Measurements from ENCODE around the gene TMEM271.

TMEM271 gene

DNA sequence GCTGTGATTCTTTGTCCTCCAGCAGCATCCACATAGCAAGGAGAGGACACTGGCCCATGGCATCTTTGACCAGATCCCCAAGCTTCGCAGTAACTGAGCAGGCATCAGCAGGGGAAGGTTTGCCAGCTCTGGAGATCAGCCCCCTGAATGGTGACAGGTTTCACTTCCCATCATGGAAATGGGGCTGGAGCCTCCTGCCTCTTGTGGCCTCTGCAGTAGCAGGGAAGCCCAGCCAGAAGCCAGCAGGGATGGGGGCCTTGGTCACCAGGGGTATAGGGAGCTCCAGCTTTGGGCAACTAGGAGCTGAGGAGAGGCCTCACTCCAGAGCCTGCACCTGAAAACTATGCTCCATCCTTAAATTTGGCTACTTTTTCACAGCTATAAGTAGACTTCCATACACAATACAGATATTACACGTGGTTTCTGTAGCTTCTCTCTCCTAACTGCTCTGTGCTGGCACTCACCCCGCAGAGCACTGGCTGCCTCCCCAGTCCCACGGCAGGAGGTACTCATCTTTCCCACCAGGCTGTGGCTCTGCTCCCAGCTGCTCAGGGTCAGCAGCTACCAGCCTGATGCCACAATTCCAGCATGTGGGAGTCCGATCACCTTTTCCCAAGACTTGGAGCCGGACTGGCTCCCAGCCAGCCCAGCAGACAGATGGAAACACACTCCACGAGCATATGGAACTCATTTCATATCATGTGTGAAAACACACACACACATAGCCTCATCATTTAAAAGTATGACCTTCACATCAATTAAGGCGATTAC, 2.8 kb downstream of the TMEM271 start:
- H3K18ac ChIP-seq (ENCODE audit: low read length): no peak overlapping the region
- no peak overlapping the region for H2BK12ac ChIP-seq (ENCODE audit: low read length)
- H2BK5ac ChIP-seq (ENCODE audit: low read depth, low read length, poor library complexity): no peak overlapping the region
- no peak overlapping the region for H3K4ac ChIP-seq (ENCODE audit: low read depth, low read length)
- H4K8ac ChIP-seq (ENCODE audit: low read depth, low read length): no peak overlapping the region
- H3K27ac ChIP-seq (ENCODE audit: low read depth, low read length): no peak overlapping the region
- H3K9me3 ChIP-seq (ENCODE audit: insufficient read depth, low read depth, low read length): peaks cover 16% of the 10 kb centered on the region
- no peak overlapping the region for H2BK120ac ChIP-seq (ENCODE audit: insufficient read depth, low read length, poor library complexity)
- H3K14ac ChIP-seq (ENCODE audit: low read length): no peak overlapping the region
- no peaks in the 10 kb centered on the region for H3K79me2 ChIP-seq (ENCODE audit: control insufficient read depth, insufficient read depth, low read length, poor library complexity)
- H2AK5ac ChIP-seq (ENCODE audit: low read length): no peak overlapping the region
- H4K91ac ChIP-seq (ENCODE audit: low read depth, low read length): no peak overlapping the region
- H2AFZ ChIP-seq (ENCODE audit: insufficient read depth, low read length, poor library complexity): no peak overlapping the region
- peaks cover 53% of the 10 kb centered on the region for H3K27me3 ChIP-seq (ENCODE audit: insufficient read depth, low read length)
- no peaks in the 10 kb centered on the region for H3K36me3 ChIP-seq (ENCODE audit: control insufficient read depth in 1 of 2, insufficient read depth in 2 of 2, low read length in 2 of 2)
- DNase-seq: no peak
- no peak overlapping the region for H3K4me2 ChIP-seq (ENCODE audit: low read length)
- no peak overlapping the region for H4K12ac ChIP-seq (ENCODE audit: low read depth, low read length)
- H3K23ac ChIP-seq (ENCODE audit: low read length): no peak overlapping the region
- H3K4me1 ChIP-seq (ENCODE audit: control insufficient read depth in 1 of 2, insufficient read depth in 2 of 2, low read length in 2 of 2): peaks cover 2 to 5% of the 10 kb centered on the region in 2 experiments
- no peaks in the 10 kb centered on the region for H3K79me1 ChIP-seq (ENCODE audit: low read length)
- no peak overlapping the region for H3K9ac ChIP-seq (ENCODE audit: low read length)
- no peak overlapping the region for H3K4me3 ChIP-seq (ENCODE audit: low read depth, low read length)
- no CpG with 5 or more reads among the region's 8 CpGs for WGBS (ENCODE audit: extremely low coverage, insufficient coverage, insufficient read length)

DNA sequence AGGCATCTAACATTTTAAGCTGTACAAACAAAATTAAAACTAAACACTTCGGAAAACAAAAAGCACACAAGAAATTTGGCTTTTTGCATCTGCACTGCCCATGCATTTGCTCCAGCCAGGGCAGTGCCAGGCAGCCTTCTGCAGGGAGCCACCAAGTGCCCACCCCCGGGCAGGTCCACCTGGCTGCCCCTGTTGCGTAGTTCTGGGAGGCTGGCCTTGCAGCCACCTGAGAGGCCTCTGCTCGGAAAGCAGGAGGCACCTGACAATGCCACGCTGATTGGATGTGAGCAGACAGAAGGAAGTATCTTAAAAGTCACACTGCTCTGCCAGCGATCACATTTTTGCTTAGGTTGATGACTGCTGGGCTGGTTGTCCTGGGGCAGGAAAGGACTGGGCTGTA, 3.5 kb downstream of the TMEM271 start:
- no CpG with 5 or more reads among the region's 6 CpGs for WGBS (ENCODE audit: extremely low coverage, insufficient coverage, insufficient read length)
- H2BK5ac ChIP-seq (ENCODE audit: low read depth, low read length, poor library complexity): no peak overlapping the region
- H3K4me2 ChIP-seq (ENCODE audit: low read length): no peak overlapping the region
- H3K36me3 ChIP-seq (ENCODE audit: control insufficient read depth in 1 of 2, insufficient read depth in 2 of 2, low read length in 2 of 2): no peaks in the 10 kb centered on the region
- no peak overlapping the region for H3K9ac ChIP-seq (ENCODE audit: low read length)
- peaks cover 2 to 3% of the 10 kb centered on the region in 2 experiments for H3K4me1 ChIP-seq (ENCODE audit: control insufficient read depth in 1 of 2, insufficient read depth in 2 of 2, low read length in 2 of 2)
- no peak overlapping the region for H3K23ac ChIP-seq (ENCODE audit: low read length)
- H3K27me3 ChIP-seq (ENCODE audit: insufficient read depth, low read length): peaks cover 46% of the 10 kb centered on the region
- no peak overlapping the region for H3K18ac ChIP-seq (ENCODE audit: low read length)
- no peaks in the 10 kb centered on the region for H3K79me2 ChIP-seq (ENCODE audit: control insufficient read depth, insufficient read depth, low read length, poor library complexity)
- no peak overlapping the region for H4K12ac ChIP-seq (ENCODE audit: low read depth, low read length)
- no peak overlapping the region for H2AFZ ChIP-seq (ENCODE audit: insufficient read depth, low read length, poor library complexity)
- H3K4me3 ChIP-seq (ENCODE audit: low read depth, low read length): no peak overlapping the region
- H4K8ac ChIP-seq (ENCODE audit: low read depth, low read length): no peak overlapping the region
- H2BK12ac ChIP-seq (ENCODE audit: low read length): no peak overlapping the region
- H4K91ac ChIP-seq (ENCODE audit: low read depth, low read length): no peak overlapping the region
- no peaks in the 10 kb centered on the region for H3K79me1 ChIP-seq (ENCODE audit: low read length)
- no peak overlapping the region for H3K14ac ChIP-seq (ENCODE audit: low read length)
- no peak overlapping the region for H2AK5ac ChIP-seq (ENCODE audit: low read length)
- DNase-seq: no peak
- H3K4ac ChIP-seq (ENCODE audit: low read depth, low read length): no peak overlapping the region
- H3K27ac ChIP-seq (ENCODE audit: low read depth, low read length): no peak overlapping the region
- peaks cover 15% of the 10 kb centered on the region for H3K9me3 ChIP-seq (ENCODE audit: insufficient read depth, low read depth, low read length)
- H2BK120ac ChIP-seq (ENCODE audit: insufficient read depth, low read length, poor library complexity): no peak overlapping the region

DNA sequence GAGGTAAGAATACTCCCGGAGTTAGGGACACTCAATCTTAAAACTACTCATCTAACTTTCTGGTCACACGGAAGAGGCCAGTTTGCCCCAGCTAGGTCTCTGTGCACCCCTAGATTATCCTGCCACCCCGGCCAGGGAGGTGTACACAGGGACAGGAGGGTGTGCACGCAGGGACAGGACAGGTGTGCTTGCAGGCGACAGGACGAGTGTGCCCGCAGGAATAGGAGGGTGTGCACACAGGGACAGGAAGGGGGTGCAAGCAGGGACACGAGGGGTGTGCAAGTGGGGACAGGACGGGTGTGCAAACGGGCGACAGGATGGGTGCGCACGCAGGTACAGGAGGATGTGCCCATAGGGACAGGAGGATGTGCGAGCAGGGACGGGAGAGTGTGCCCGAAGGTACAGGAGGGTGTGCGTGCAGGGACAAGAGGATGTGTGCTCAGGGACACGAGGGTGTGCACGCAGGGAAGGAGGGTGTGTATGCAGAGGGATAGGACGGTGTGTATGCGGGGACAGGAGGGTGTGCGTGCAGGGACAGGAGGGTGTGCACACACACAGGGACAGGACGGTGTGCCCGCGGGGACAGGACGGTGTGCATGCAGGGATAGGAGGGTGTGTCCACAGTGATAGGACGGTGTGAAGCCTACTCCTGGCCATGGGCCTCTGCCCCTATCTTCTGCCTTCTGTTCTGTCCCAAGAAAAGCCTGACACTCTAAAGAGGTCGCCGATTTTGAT, 4.1 kb downstream of the TMEM271 start:
- no peak overlapping the region for H3K27ac ChIP-seq (ENCODE audit: low read depth, low read length)
- no peak overlapping the region for H3K4ac ChIP-seq (ENCODE audit: low read depth, low read length)
- H3K14ac ChIP-seq (ENCODE audit: low read length): no peak overlapping the region
- no peak overlapping the region for H2AK5ac ChIP-seq (ENCODE audit: low read length)
- H2BK120ac ChIP-seq (ENCODE audit: insufficient read depth, low read length, poor library complexity): no peak overlapping the region
- no peaks in the 10 kb centered on the region for H3K79me2 ChIP-seq (ENCODE audit: control insufficient read depth, insufficient read depth, low read length, poor library complexity)
- H3K23ac ChIP-seq (ENCODE audit: low read length): peak overlapping the region; percentile 3
- peaks cover 40% of the 10 kb centered on the region for H3K27me3 ChIP-seq (ENCODE audit: insufficient read depth, low read length)
- H4K91ac ChIP-seq (ENCODE audit: low read depth, low read length): no peak overlapping the region
- H3K18ac ChIP-seq (ENCODE audit: low read length): no peak overlapping the region
- WGBS (ENCODE audit: extremely low coverage, insufficient coverage, insufficient read length): no CpG with 5 or more reads among the region's 29 CpGs
- H2BK5ac ChIP-seq (ENCODE audit: low read depth, low read length, poor library complexity): no peak overlapping the region
- H3K4me2 ChIP-seq (ENCODE audit: low read length): no peak overlapping the region
- DNase-seq: no peak
- H4K8ac ChIP-seq (ENCODE audit: low read depth, low read length): no peak overlapping the region
- no peaks in the 10 kb centered on the region for H3K79me1 ChIP-seq (ENCODE audit: low read length)
- no peaks in the 10 kb centered on the region for H3K36me3 ChIP-seq (ENCODE audit: control insufficient read depth in 1 of 2, insufficient read depth in 2 of 2, low read length in 2 of 2)
- H3K9me3 ChIP-seq (ENCODE audit: insufficient read depth, low read depth, low read length): peaks cover 13% of the 10 kb centered on the region
- no peak overlapping the region for H4K12ac ChIP-seq (ENCODE audit: low read depth, low read length)
- H2BK12ac ChIP-seq (ENCODE audit: low read length): no peak overlapping the region
- peak overlapping the region; percentile 18 for H3K4me3 ChIP-seq (ENCODE audit: low read depth, low read length)
- H2AFZ ChIP-seq (ENCODE audit: insufficient read depth, low read length, poor library complexity): no peak overlapping the region
- H3K9ac ChIP-seq (ENCODE audit: low read length): no peak overlapping the region
- H3K4me1 ChIP-seq (ENCODE audit: control insufficient read depth in 1 of 2, insufficient read depth in 2 of 2, low read length in 2 of 2): peaks cover 0 to 2% of the 10 kb centered on the region in 2 experiments

- Histone ChIP-seq H3K27ac (ENCODE audit: low read depth, low read length) (no peak overlapping the region), H3K36me3 (ENCODE audit: control insufficient read depth in 1 of 2, insufficient read depth in 2 of 2, low read length in 2 of 2) (no peaks in the 10 kb centered on the region), H3K4ac (ENCODE audit: low read depth, low read length) (no peak overlapping the region), H4K8ac (ENCODE audit: low read depth, low read length) (no peak overlapping the region), H3K4me3 (ENCODE audit: low read depth, low read length) (no peak overlapping the region), H3K18ac (ENCODE audit: low read length) (no peak overlapping the region), H3K79me1 (ENCODE audit: low read length) (no peaks in the 10 kb centered on the region), H2AK5ac (ENCODE audit: low read length) (no peak overlapping the region), H3K4me2 (ENCODE audit: low read length) (no peak overlapping the region), H3K14ac (ENCODE audit: low read length) (no peak overlapping the region), H3K23ac (ENCODE audit: low read length) (no peak overlapping the region), H2AFZ (ENCODE audit: insufficient read depth, low read length, poor library complexity) (no peak overlapping the region), H2BK120ac (ENCODE audit: insufficient read depth, low read length, poor library complexity) (no peak overlapping the region), H2BK5ac (ENCODE audit: low read depth, low read length, poor library complexity) (no peak overlapping the region), H3K9me3 (ENCODE audit: insufficient read depth, low read depth, low read length) (peaks cover 20% of the 10 kb centered on the region), H4K12ac (ENCODE audit: low read depth, low read length) (no peak overlapping the region), H4K91ac (ENCODE audit: low read depth, low read length) (no peak overlapping the region), H3K79me2 (ENCODE audit: control insufficient read depth, insufficient read depth, low read length, poor library complexity) (no peaks in the 10 kb centered on the region), H3K4me1 (ENCODE audit: control insufficient read depth in 1 of 2, insufficient read depth in 2 of 2, low read length in 2 of 2) (peaks cover 0 to 2% of the 10 kb centered on the region in 2 experiments), H3K27me3 (ENCODE audit: insufficient read depth, low read length) (peaks cover 33% of the 10 kb centered on the region), H3K9ac (ENCODE audit: low read length) (no peak overlapping the region), H2BK12ac (ENCODE audit: low read length) (no peak overlapping the region)
- no peak for DNase-seq
- no CpG with 5 or more reads among the region's 11 CpGs for WGBS (ENCODE audit: extremely low coverage, insufficient coverage, insufficient read length)
Measured at GRCh38 chr4:570754-571153, 5.3 kb downstream of the TMEM271 start.
